ENCODE results near the gene PACSIN1.

DNA sequence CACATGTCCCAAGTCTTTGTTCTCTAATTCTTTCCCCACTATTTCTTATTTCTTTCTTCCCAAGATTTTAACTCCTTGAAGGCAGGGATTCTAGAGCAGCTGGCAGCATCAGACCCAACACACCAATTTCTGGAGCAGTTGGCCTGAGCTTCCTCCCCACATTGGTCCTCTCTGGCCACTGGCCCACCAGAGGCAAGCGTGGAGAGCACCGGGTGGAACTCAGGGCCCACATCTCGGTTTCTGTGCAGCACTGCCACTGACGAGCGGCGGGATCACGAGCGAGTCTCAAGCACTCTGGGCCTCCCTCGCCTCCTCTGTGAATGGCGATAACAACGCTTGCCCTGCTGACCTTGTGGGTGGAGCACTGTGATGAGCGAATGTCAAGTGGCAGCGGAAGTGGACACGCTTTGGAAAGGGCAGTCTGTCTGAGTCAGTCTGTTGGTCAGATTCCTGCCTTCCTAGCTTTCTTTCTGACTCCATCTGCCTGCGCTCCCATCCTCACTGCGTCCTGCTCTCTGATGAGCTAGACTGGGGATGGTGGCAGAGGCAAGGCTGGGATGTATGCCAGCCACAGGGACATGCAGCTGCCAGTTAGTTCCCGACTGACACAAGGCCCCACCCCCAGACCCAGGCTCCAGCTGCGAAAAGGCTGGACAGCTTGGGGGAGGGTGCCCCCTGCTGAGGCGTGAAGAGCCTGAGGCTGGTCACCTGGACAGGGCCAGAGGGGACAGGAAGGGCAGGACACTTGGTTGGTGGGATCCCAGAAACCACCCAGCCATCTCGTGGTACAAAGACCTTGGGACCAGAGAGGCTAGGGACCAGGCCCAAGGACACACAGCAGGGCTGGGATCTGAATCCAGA is 94.7 kb downstream of the PACSIN1 start:
- TF ChIP-seq CTCF (conservative IDR thresholded peaks at IDR 0.05; ENCODE audit: low read depth, low read length) (no peak), EZH2 (IDR thresholded peaks at IDR 0.05; ENCODE audit: borderline replicate concordance, low read depth, low read length, poor library complexity, severe bottlenecking) (no peak)
